Measurements from ENCODE around the gene CPPED1. TPM values are rescaled to one million over a fixed set of nuclear protein-coding genes. Genes with fewer than 3 reads are reported as not detected.

CPPED1 gene
- total RNA-seq, 1 donor from 2014 or later = 4.0 TPM

DNA sequence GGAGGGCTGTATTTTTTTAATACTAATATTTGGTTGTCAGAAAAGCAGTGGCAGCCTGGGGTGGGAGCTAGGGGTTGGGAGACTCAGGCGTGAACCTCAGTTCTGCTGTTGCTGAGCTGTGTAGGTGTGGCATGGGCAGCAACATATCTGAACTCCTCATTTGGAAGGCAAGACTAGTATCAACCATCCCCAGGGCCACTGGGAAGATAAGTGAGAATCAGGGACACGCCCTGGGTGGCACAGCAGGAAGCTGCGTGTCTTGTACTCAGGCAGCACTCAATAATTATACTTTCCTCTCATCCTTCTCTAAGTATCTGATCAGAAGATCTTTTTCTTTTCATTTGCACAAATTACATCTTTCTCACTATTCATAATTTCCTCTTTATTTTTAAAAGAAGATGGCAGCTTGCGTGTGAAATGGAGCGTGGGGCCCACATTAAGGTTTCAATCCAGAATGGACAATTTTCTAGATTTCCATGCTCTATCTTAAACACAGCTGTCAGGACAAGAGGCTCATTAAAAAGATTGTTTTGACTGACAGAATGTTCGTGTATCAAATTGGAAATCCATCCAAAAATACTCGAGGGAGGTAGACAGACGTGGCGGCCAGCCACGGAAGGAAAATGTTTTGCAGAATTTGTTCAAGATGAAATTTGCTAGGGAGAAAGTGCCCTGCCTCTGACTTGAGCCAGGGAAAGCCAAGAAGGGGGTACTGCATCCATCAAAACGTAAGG, 121.1 kb downstream of the CPPED1 start:
- DNase-seq (ENCODE audit: low read depth in 2 of 2) = no peak

DNA sequence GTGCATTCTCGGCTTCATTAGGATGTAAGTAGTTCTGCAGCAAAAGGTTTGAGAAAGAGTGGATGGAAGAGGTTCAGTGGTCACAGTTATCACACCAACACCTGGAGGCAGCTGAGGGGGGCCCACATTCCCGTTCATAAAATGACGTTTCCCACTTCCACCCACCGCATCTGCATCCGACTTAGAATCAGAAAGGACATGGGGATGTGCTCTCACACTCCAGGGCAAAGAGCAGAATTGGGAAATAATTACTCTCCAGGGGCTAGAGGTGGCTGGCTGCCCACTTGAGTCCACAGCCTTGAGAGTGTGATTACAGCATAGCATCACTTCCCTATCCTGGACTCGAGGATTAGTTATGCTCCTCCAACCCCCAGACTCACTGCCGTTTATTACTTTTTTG, 122.0 kb downstream of the CPPED1 start:
- DNase-seq (ENCODE audit: low read depth in 2 of 2) = no peak

DNA sequence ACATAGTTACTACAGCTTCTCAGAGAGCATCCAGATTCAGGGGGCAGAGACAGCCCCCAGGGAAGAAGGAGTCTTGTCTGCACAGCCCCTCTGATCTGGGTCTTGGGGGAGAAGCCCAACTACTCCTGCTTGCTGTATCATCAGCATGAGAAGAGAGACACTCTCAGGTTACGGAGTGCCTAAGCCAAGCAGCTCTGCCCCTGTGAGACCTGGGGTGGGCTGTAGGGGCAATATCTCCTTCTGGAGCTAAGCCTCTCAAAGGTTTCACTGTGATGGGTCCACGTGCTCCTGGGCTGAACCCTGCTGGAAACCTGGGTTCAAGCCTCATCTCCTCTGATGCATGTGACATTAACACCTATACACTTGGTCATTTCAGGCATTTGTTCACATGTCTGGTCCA, 123.2 kb downstream of the CPPED1 start:
- no peak for DNase-seq (ENCODE audit: low read depth in 2 of 2)

DNA sequence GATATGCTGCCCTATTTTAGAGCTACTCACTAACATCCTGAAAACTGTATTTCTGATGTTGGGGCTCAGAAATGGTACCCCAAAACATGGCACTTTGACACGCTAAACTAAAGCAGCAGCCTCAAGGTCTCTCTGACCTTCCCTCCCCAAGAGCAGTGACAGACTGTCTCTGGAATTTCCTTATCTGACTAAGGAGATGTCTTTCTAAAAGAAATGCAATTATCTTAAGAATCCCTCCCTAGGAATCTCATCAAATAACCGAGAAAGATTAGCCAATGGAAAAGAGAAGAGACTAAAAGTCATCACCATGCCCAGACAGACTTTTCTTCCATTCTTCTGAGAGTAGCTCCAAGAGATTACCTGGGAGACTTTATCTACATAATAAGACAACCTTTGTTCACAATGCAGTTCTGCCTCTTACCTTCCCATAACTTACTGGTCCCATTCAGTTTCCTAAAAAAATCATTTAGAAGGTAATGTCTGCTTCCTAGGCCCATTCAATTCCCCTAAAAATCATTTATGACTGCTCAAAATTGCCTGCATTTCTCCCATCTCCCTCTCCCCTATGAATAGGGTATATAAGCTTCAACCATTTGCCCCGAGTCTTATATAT, 123.9 kb downstream of the CPPED1 start:
- peak in 1 of 2 donors; percentile 42 for DNase-seq (ENCODE audit: low read depth in 2 of 2)

GRCh38 chr16:12678983-12679382, 124.7 kb downstream of the CPPED1 start:
- DNase-seq (ENCODE audit: low read depth in 2 of 2) = no peak

DNA sequence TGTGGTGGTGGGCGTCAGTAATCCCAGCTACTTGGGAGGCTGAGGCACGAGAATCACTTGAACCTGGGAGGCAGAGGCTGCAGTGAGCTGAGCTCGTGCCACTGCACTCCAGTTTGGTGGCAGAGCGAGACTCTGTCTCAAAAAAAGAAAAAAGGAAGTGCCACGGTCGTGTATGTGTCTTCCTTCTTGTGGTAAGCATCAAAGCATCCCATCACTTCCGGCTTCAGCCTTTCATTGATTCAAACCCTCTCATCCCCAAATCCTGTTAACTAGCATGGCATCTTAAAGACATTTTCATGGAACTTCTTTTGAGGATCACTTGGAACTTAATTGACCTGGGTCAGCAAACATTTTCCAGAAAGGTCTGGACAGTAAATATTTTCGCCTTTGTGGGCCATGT, 126.2 kb downstream of the CPPED1 start:
- no peak for DNase-seq (ENCODE audit: low read depth in 2 of 2)

DNA sequence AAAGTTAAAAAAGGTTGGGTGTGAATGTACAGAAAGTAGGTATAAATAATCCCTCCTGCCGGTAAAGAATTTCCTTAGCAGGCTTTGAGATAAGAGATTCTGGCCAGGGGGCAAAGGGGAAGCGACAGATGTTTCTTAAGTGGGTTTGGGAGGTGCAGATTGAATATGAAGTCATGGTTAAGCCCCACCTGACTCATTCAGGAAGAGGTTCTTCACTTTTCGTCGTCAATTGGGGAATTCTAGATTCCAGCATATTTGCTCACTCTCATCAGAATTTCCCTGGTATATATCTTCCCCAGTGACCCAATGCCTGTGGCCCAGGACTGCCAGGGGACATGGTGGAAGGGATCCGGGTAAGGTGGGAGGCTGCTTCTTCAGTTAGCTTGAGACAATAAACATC, 127.8 kb downstream of the CPPED1 start:
- peak in 1 of 2 donors; percentile 91 for DNase-seq (ENCODE audit: low read depth in 2 of 2)

GRCh38 chr16:12675046-12675445, 128.6 kb downstream of the CPPED1 start:
- DNase-seq (ENCODE audit: low read depth in 2 of 2) = no peak

DNA sequence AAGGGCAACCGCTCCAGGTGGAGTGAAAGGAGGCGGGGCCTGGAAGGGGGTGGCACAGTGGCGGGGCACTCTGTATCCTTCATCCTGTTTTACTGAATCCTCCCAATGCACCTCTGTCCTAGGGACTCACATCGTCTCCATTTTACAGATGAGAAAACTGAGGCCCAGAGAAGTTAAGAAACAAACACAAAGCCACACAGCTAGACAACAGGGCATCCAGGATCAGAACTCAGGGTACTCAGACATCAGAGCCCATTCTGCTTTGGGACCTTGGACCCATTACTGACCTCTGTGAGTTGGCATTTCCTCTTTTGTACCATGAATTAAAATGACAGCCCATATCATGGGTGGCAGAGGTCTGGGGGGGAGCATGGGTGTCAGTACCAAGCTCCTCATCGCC, 129.2 kb downstream of the CPPED1 start:
- DNase-seq (ENCODE audit: low read depth in 2 of 2) = no peak

DNA sequence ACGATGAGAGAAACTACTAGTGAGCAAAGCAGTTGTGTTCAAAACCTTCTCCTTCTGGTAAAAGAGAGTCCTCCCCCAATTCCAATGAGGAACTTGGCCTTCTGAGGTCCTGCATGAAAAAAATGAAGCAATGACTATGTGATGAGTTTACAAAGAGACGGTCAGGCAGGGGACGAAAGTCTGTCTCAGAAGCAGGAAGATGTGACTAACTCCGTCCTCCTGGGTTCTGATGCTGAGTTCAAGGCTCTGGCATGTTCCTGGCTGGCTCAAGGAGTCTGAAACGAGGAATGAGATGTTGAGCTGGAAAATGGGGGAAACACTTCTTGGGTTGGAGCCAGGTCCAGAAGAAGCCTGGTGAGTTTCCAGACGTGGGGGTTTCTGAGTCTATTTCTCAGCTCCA, 129.6 kb downstream of the CPPED1 start:
- peak in 1 of 2 donors; percentile 86 for DNase-seq (ENCODE audit: low read depth in 2 of 2)

DNA sequence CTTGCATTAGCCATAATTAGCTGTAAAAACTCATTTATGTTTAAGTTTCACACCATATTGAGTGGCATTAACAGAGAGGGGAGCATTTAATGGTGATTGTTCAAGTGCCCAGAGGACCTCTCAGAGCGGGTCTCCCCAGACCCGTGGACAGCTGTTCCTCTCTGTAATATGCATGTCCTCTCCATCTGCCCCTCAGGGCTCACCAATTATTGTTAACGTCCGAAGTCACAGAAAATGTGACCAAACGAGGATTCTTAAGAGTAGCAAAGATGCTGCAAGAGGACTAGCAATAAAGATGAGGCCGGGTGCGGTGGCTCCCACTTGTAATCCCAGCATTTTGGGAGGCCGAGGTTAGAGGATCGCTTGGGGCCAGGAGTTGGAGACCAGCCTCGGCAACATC, 130.2 kb downstream of the CPPED1 start:
- DNase-seq (ENCODE audit: low read depth in 2 of 2) = no peak

- no peak for DNase-seq (ENCODE audit: low read depth in 2 of 2)
Observed at GRCh38 chr16:12672986-12673385, 130.7 kb downstream of the CPPED1 start.

DNA sequence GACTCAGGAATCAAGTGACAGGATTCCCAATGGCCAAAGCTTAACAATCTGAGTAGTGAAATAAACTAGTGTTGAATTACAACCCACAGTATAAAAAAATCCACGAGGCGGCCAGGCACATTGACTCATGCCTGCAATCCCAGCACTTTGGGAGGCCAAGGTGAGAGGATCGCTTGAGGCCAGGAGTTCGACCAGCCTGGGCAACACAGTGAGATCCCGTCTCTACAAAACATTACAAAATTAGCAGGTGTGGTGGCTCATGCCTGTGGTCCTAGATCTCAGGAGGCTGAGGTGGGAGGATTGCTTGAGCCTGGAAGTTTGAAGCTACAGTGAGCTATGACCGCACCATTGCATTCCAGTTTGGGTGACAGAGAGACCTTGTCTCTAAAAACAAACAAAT, 133.8 kb downstream of the CPPED1 start:
- no peak for DNase-seq (ENCODE audit: low read depth in 2 of 2)

- no peak for DNase-seq (ENCODE audit: low read depth in 2 of 2)
Observed at GRCh38 chr16:12667909-12668308, 135.8 kb downstream of the CPPED1 start.

DNA sequence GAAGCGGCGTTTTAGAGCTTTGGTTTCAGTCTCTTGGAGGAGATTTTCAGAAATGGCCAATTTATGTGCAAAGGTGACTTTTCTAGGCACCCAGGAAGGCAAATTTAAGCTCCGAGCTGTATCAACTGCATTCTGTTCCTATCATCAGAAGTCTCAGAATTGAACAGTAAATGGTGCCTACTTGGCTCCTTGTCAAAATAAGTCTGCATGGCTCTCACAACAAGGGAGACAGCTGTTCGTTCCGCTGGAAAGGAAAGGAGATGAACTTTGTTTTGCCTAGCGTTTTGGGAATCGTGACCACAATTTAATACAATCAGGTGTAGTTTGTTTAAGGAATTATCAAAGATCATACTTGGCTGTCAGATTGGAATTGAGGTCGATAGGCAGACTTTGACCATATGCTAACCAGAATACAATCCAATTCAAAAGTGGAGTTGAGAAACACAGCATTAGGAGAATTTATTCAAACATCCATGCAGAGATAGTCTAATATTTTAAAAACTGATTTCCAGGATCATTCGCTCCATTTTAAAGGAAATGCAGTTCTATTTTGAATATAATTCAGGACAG, 139.4 kb downstream of the CPPED1 start:
- no peak for DNase-seq (ENCODE audit: low read depth in 2 of 2)

DNA sequence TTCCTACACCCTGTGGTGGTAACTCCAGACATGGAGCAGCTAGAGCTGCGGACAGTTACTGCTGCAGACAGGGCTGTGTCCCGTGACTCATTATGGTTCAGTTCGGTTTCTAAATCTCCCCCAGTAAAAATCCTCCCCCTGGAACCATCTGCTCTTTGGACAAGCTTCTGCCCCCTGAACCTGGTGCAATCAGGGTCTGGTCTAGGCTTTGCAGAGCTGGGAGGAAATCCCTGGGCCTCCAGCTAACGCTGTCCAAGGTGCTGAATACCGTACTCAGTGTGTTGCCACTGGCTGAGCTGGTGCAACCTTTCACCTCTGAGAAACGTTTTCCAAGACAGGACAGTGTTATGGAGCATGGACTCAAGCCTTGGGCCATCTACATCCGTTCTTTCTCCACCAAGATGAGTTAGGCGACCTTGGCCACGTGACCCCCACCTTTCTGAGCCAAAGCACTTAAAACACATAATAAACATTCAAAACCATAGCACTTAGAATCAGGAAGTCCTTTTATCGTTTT, 142.0 kb downstream of the CPPED1 start:
- peak; percentile 28 to 58 for DNase-seq (ENCODE audit: low read depth in 2 of 2)

- no peak for DNase-seq (ENCODE audit: low read depth in 2 of 2)
Observed at GRCh38 chr16:12659871-12660270, 143.8 kb downstream of the CPPED1 start.

GRCh38 chr16:12658506-12658905, 145.2 kb downstream of the CPPED1 start:
- no peak for DNase-seq (ENCODE audit: low read depth in 2 of 2)

- no peak for DNase-seq (ENCODE audit: low read depth in 2 of 2)
Observed at GRCh38 chr16:12655537-12655936, 148.2 kb downstream of the CPPED1 start.

- DNase-seq (ENCODE audit: low read depth in 2 of 2) = no peak
Observed at GRCh38 chr16:12653820-12654392, 149.8 kb downstream of the CPPED1 start.

DNA sequence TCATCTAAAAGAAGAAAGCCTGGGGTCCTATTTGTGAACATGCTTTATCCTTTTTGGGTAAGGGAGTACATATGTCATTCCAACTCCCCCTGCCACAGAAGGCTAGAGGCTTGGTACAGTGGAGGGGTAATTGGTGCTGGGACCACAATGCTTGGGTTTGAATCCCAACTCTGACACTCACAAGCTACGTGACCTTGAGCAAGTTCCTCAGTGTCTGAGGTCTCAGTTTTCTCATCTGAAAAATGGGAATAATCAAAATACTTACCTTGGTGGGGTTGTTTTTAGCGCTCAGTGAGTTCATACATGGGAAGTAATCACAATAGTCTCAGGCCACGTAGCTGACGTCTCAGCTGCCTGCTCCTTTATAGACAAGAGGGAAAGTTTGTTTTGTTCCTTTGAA, 150.8 kb downstream of the CPPED1 start:
- no peak for DNase-seq (ENCODE audit: low read depth in 2 of 2)

GRCh38 chr16:12651765-12652512, 151.7 kb downstream of the CPPED1 start:
- no peak for DNase-seq (ENCODE audit: low read depth in 2 of 2)

All from lung microvascular endothelial cell (primary cell).